C4-2B (cell line): ENCODE results near the gene PRELP.

Source experiments
- H3K27ac ChIP-seq: fragments of 450-650 bp; 2 replicates; pipeline ENCODE4 v1.5.1; 2017
- ZFX ChIP-seq: fragments of 450-650 bp; IDR thresholded peaks from 2 replicates; pipeline ENCODE4 v1.6.1; 2017
- TF ChIP-seq, protein P1 (sequence below): fragments of 450-650 bp; conservative IDR thresholded peaks from 2 replicates; pipeline ENCODE4 v1.5.1; 2017; ENCODE audit warnings: mild to moderate bottlenecking

The PRELP gene

DNA sequence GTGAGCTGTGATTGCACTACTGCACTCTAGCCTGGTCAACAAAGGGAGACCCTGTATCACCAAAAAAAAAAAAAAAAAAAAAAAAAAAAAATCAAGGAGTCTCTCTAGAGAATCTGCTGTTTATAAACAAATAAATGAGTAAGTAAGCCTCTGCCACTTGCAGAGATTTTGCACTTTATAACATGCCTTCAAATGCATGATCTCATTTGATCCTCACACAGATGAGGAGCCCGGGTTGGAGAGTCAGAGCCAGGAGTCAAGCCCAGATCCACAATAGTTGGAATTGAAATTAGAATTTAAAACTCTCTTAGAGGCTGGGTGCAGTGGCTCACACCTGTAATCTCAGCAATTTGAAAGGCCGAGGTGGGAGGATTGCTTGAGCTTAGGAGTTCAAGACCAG lies 4.0 kb downstream of the PRELP start:
- TF ChIP-seq, protein P1, sequence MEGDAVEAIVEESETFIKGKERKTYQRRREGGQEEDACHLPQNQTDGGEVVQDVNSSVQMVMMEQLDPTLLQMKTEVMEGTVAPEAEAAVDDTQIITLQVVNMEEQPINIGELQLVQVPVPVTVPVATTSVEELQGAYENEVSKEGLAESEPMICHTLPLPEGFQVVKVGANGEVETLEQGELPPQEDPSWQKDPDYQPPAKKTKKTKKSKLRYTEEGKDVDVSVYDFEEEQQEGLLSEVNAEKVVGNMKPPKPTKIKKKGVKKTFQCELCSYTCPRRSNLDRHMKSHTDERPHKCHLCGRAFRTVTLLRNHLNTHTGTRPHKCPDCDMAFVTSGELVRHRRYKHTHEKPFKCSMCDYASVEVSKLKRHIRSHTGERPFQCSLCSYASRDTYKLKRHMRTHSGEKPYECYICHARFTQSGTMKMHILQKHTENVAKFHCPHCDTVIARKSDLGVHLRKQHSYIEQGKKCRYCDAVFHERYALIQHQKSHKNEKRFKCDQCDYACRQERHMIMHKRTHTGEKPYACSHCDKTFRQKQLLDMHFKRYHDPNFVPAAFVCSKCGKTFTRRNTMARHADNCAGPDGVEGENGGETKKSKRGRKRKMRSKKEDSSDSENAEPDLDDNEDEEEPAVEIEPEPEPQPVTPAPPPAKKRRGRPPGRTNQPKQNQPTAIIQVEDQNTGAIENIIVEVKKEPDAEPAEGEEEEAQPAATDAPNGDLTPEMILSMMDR: no peak
- no peak for TF ChIP-seq ZFX
- H3K27ac ChIP-seq: no peak overlapping the region

DNA sequence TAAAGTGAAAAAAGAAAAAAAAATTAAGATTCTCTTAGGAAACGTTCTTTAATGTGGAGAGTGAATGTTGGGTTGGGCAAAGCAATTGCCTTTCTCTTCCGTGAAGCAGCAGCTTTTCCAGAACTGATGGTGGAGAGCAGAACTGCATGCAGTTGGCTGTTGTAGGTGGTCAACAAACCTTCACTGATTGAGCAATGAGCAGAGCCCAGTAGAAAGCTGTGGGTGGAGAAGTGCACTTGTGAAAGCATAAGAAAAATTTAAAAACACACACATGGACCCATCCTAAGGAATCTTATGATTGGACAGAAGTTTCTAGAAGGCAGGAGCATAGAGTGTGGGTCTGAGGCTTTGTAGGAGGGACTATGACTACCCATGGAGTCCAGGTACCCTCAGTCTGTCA lies 4.5 kb downstream of the PRELP start:
- no peak overlapping the region for H3K27ac ChIP-seq
- no peak for TF ChIP-seq ZFX
- TF ChIP-seq, protein P1: no peak

DNA sequence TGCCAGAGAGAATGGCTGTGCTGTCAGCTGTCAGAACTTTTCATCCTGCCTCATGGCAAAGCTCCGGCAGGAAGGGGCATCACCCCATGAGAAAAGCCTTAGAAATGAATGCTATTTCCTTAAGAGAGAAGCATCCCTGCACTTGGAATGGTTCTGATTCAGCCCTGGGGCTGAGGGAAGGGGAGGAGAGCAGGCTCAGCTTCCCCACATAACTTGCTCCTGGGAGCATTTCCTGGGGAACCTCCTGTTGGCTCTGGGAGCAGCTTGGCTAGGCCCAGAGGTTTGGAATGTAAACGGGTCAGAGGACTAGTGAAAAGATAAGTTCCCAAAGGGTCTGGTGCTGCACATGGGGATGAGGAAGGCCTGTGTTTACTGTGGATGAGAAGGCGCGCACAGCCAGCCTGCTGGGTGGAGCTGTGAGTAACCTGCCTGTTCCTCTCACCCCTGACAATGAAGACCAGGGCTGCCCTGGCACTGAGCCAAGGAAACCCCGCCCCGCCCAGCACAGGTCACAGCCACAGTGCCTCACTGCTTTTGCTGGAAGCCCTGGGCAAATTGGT lies 5.0 kb downstream of the PRELP start:
- TF ChIP-seq ZFX: no peak
- TF ChIP-seq, protein P1: no peak
- no peak overlapping the region for H3K27ac ChIP-seq

DNA sequence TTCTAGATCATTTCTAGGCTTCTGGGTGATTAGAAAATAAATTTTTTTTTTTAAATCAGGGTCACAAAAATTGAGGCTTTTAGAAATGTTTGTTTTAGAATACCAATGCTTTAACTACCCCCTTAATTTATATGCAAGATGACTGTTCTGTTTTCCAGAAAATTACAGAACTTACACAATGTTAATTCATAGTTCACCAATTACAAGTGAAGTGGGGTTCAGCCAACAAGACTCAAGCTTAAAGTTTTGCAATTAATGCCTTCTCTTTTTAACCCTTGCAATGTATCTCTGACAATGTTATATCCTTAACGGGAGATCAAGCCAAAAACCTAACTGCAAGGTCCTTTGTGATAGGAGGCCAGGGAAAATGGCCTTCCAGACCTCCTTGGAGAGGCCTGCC lies 5.6 kb downstream of the PRELP start:
- H3K27ac ChIP-seq: no peak overlapping the region
- TF ChIP-seq, protein P1: no peak
- no peak for TF ChIP-seq ZFX

DNA sequence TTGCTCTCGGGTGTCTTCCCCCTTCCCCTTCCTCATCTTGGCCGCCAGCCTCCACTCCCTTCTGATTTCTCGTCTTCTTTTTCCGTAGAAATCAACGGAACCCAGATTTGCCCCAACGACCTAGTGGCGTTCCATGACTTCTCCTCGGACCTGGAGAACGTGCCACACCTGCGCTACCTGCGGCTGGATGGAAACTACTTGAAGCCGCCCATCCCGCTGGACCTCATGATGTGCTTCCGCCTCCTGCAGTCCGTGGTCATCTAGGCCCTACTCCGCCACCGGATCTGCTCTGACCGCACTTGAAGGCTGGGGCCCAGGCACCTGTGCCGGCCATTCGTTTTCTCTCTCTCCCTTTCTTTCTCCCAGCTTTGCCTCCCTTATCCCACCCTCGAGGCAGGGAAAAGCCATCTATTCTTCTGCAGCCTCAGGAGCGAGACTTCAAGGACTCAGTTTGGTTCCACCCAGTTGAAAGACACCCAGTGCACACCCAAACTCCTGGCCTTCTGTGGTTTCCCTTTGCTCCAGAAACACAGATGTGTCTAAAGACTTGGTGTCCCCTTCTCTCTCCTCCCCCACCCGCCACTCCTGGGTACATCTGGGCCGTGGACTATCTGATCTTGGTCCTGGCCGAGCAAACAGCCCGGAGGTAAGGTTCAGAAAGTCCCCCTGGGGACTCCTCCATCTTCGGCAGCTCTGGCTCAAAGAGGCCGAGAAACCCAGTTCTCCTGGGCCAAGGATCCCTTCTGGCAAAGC lies 11.2 kb downstream of the PRELP start:
- H3K27ac ChIP-seq: no peak overlapping the region
- TF ChIP-seq, protein P1: no peak
- no peak for TF ChIP-seq ZFX

DNA sequence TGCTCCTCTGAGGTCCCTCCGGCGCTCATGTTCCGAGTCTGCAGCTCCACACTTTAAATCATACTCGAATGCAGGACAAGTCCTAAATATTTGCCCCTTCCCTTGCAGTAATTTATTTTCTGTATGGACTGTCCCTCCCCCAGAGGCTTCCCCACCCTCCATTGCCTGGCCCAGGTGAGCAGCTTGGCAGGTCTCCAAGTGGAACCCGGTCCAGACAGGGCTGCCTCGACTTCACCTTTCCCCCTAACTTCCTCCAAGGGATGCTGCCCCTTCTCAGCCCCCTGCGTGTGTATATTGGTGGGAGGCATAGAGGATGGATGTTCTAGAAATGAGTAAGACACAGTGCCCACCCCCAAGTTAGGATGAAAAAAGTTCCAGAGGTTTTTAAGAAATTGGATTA lies 12.9 kb downstream of the PRELP start:
- no peak overlapping the region for H3K27ac ChIP-seq
- TF ChIP-seq, protein P1: no peak
- TF ChIP-seq ZFX: no peak

DNA sequence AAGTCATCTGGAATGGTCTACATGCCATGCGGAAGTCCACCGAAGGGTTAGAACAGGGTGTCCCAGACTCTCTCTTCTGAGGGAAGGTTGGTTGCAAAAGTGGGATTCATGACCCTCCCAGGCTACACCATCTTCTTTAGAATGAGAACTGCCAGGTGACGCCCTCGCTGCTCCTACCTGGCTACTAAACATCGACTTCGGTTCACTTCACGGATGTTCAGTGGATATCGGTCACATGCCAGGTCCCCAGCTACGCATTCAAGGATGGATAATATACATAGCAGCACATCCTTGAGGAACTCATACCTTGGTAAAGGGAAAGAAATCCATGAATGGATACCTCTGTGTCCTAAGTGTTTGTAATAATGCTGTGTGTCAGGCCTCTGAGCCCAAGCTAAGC lies 15.0 kb downstream of the PRELP start:
- TF ChIP-seq, protein P1: no peak
- no peak for TF ChIP-seq ZFX
- H3K27ac ChIP-seq: no peak overlapping the region
